ENCODE data around the gene PPP1CA. TPM values are rescaled to one million over a fixed set of nuclear protein-coding genes. Genes with fewer than 3 reads are reported as not detected.

Gene PPP1CA
- total RNA-seq, 4 donors from 2014 or later, result 164 to 216 (median 191) TPM

DNA sequence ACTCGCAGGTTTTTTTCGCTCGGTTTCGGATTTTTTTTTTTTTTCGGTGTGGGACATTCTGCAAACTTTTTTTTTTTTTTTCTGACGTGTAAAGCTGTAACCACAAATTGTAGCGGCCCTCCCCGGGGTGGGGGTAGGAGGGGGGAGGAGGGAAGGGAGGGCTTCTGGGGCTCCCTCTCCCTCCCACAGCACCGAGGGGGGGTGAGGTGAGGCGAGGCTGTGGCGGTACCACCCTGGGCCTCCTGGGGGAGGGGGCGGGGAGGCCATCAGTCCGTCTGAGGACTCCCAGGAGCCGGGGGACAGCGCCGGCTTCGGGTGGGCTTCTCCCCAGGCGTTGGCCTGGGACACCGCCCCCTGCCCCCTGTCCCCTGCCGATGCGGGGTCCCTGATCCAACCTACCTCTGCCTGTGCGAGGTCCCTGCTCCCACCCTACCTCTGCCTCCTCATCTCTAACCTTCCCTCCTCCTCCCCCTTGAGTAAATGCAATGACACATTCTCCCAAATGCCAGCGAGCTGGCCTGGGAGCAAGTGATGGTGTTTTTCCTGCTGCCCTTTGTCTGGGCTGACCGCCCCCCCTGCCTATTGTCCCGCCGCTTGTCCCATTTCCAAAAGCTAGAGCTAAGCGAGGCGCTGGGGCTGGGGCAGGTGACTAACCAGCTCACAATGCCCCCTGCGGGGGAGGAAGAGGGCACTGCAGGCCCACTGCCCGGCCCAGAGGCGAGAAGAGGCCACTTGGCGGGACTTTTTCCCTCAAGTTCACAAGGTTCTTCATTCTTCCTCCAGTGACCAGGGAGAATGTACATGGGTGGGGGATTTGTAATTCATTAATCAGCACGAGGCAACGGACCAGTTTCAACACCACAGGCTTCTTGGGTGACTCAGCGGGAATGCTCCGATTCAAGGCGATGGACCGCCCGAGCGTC is 27.7 kb downstream of the PPP1CA start:
- H3K4me1 ChIP-seq, result peaks cover 60 to 78% of the 10 kb centered on the region in 2 donors

DNA sequence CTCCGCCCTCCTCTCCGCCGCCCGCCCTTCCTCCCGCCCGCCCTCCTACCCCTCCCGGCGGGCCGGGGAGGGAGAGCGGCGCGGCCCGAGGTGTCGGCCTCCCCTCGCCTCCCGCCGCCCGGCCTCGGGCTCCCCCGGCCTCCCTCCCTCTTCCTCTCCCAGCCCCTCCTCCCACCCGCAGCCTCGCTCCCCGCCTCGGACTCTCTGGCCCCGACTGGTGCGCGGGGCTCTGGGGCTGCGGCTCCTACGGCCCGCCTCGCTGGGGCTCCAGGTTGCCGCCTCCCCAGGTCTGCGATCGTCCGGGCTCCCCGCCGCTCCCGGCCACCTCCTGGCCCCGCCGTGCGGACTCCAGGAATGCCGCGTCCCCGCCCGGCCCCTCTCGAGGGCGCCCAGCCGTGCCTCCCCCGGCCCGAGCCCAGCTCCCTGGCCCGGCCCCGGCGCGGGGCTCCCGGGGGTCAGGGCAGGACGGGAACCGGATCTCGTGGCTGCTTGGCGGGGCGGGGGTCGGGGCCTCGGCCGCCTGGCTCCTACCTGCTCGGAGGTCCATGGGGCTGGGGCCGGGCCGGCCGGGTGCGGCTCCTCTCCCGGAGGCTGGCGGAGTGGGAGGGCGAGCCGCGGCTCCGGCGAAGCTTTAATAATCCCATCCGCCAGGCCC is 28.5 kb downstream of the PPP1CA start, which contains the start of gene CLCF1:
Gene CLCF1 (minus strand): TSS at position 606 of the 655 bp plus-strand sequence. CDS start 59 bp downstream, at position 547.
- Histone ChIP-seq H3K9me3 (no peaks in the 10 kb centered on the region), H3K36me3 (no peaks in the 10 kb centered on the region), H3K4me1 (peaks cover 57 to 75% of the 10 kb centered on the region in 2 donors), H3K4me3 (replicated peaks in 1 of 3) (peak within 1 kb of the TSS; percentile 31 to 66 (median 50)), H3K27ac (peak within 1 kb of the TSS; percentile 94 to 100 (median 95)), H3K27me3 (no peaks in the 10 kb centered on the region)
- peak; percentile 72 to 74 for DNase-seq
- WGBS, 2 donors, result 0% methylated on average over 8 to 21 of the region's 76 CpGs
- TF ChIP-seq, protein P1, sequence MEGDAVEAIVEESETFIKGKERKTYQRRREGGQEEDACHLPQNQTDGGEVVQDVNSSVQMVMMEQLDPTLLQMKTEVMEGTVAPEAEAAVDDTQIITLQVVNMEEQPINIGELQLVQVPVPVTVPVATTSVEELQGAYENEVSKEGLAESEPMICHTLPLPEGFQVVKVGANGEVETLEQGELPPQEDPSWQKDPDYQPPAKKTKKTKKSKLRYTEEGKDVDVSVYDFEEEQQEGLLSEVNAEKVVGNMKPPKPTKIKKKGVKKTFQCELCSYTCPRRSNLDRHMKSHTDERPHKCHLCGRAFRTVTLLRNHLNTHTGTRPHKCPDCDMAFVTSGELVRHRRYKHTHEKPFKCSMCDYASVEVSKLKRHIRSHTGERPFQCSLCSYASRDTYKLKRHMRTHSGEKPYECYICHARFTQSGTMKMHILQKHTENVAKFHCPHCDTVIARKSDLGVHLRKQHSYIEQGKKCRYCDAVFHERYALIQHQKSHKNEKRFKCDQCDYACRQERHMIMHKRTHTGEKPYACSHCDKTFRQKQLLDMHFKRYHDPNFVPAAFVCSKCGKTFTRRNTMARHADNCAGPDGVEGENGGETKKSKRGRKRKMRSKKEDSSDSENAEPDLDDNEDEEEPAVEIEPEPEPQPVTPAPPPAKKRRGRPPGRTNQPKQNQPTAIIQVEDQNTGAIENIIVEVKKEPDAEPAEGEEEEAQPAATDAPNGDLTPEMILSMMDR (IDR thresholded peaks at IDR 0.05), result no peak
- TF ChIP-seq POLR2A (IDR thresholded peaks at IDR 0.05), result peak in 1 of 2 donors; percentile 21
- intact Hi-C loops (cut with DNase I), result no loop called here

More for the DNA sequence above, 27.7 kb downstream of the PPP1CA start:
- intact Hi-C loops (cut with DNase I), result no loop called here
- Histone ChIP-seq H3K9me3 (no peaks in the 10 kb centered on the region), H3K4me3 (replicated peaks in 1 of 3) (peak overlapping the region in 2 of 3 donors; percentile 50 to 66), H3K36me3 (no peaks in the 10 kb centered on the region), H3K27ac (peak overlapping the region; percentile 94 to 100 (median 95)), H3K27me3 (no peaks in the 10 kb centered on the region)
- 10% methylated on average over 31 to 36 of the region's 40 CpGs for whole genome bisulfite sequencing, 2 donors
- TF ChIP-seq POLR2A (IDR thresholded peaks at IDR 0.05), result peak in 1 of 2 donors; percentile 36
- TF ChIP-seq, protein P1 (IDR thresholded peaks at IDR 0.05), result peak in 4 of 6 experiments; percentile 50 to 63 (median 56)
- peak; percentile 89 to 92 for DNase-seq

DNA sequence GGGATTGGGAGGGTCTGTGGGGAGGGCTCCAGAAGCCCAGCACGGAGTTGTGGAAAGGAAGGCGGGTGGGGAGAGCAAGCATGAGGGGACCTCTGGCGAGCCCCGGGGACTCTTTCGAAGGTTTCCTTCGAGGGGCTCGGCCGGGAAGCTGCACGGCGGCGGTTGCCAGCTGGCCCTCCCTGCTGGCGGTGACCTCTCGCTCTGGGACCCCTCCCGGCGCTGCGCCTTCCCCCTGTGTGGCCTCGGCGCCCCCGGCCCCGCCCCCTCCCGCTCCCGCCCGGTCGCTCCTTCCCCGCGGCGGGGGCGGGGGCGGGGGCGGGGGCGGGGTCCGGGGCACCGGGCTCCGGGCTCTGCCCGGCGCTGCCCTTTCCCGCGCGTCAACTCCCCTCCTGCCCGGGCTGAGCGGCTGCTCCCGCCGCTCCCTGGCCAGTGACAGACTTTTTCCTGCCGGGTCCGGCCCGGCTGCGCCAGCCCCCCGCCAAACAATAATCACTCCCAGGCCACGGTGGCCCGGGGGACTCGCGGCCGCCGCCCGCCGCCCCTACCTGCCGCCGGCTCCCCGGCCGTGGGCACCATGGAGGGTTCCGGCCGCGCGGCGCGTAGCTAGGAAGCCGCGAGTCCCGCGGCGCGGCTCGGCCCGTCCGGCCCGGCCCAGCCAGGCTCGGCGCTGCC is 29.2 kb downstream of the PPP1CA start:
- DNase-seq, result peak in 1 of 2 donors; percentile 57
- Histone ChIP-seq H3K36me3 (no peaks in the 10 kb centered on the region), H3K27ac (peak overlapping the region; percentile 94 to 100 (median 95)), H3K27me3 (no peaks in the 10 kb centered on the region), H3K4me3 (replicated peaks in 1 of 3) (peak overlapping the region; percentile 7 to 66 (median 50)), H3K4me1 (peaks cover 56 to 75% of the 10 kb centered on the region in 2 donors), H3K9me3 (no peaks in the 10 kb centered on the region)
- TF ChIP-seq, protein P1 (IDR thresholded peaks at IDR 0.05), result no peak
- TF ChIP-seq POLR2A (IDR thresholded peaks at IDR 0.05), result peak in 1 of 2 donors; percentile 29
- intact Hi-C loops (cut with DNase I), result no loop called here
- WGBS, 2 donors, result 0% methylated on average over 4 of the region's 78 CpGs; no CpG with 5 or more reads in 1 of the 2 donors

DNA sequence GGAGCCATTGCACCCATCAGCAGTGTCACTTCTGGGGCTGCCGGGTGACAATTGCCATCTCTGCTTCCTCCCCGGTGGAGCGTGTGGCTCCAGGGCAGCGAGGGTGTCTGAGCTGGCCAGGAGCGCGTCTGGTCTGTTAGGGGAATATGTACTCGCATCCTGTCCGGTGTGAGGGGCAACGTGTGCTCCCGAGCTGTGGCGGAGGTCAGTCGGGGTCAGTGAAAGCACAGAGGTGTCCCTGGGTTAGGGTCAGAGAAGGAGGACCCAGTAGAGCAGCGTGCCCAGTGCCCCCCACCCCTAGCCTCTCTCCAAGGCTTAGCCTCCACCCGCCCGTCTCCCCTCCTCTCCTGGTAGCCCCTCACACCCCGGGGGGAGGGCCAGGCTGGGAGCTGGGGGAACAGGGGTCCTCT is 29.7 kb downstream of the PPP1CA start:
- TF ChIP-seq POLR2A (IDR thresholded peaks at IDR 0.05), result no peak
- TF ChIP-seq, protein P1 (IDR thresholded peaks at IDR 0.05), result no peak
- peaks cover 56 to 75% of the 10 kb centered on the region in 2 donors for H3K4me1 ChIP-seq
- intact Hi-C loops (cut with DNase I), result no loop called here
- H3K27ac ChIP-seq, result peak overlapping the region; percentile 94 to 100 (median 95)
- no peaks in the 10 kb centered on the region for H3K27me3 ChIP-seq
- DNase-seq, result no peak
- H3K4me3 ChIP-seq (replicated peaks in 1 of 3), result peak overlapping the region in 2 of 3 donors; percentile 23 to 66
- no peaks in the 10 kb centered on the region for H3K9me3 ChIP-seq
- H3K36me3 ChIP-seq, result no peaks in the 10 kb centered on the region
- WGBS, 2 donors, result 10 to 20% methylated on average over 9 to 14 of the region's 16 CpGs

Measured in thyroid gland (tissue), 4 donors.